ENCODE data around the gene MARK3. TPM values are rescaled to one million over a fixed set of nuclear protein-coding genes. Genes with fewer than 3 reads are reported as not detected.
A peak's percentile ranks its signal among the peaks of the same experiment; 100 is the strongest.

The MARK3 gene
- polyA plus RNA-seq, 1 donor (not counting 4 experiments of a cell fraction or from before 2014, with no cell fraction given) = 133 TPM

- Histone ChIP-seq H3K36me3 (ENCODE audit: control insufficient read depth in 2 of 2, extremely low read depth in 1 of 2, insufficient read depth in 2 of 2, low read length in 2 of 2) (peaks cover 2 to 10% of the 10 kb centered on the region in 2 experiments), H3K27me3 (ENCODE audit: control insufficient read depth, extremely low read depth, insufficient read depth, low read length) (no peaks in the 10 kb centered on the region), H3K4me3 (ENCODE audit: control insufficient read depth in 2 of 3, extremely low read depth in 1 of 3, insufficient read depth in 2 of 3, low read depth in 1 of 3, low read length in 3 of 3) (peak overlapping the region in 1 of 3 experiments; percentile 18), H3K4me1 (ENCODE audit: control insufficient read depth, extremely low read depth, insufficient read depth, low read length) (peaks cover 66% of the 10 kb centered on the region), H3K27ac (ENCODE audit: control insufficient read depth, insufficient read depth, low read length) (peak overlapping the region; percentile 59), H3K4me2 (ENCODE audit: control insufficient read depth, extremely low read depth, insufficient read depth, low read depth, low read length) (peak overlapping the region; percentile 49), H3K79me2 (ENCODE audit: control insufficient read depth, insufficient read depth, low read length) (peaks cover 98% of the 10 kb centered on the region), H2AFZ (ENCODE audit: control insufficient read depth, low read length) (no peak overlapping the region), H3K9me3 (ENCODE audit: control insufficient read depth, low read depth, low read length) (no peaks in the 10 kb centered on the region), H4K20me1 (ENCODE audit: control insufficient read depth, extremely low read depth, insufficient read depth, low read length) (peaks cover 78% of the 10 kb centered on the region), H3K9ac (ENCODE audit: control insufficient read depth, extremely low read depth, insufficient read depth, low read length) (no peak overlapping the region), H3K9me1 (ENCODE audit: control insufficient read depth, extremely low read depth, insufficient read depth, low read length) (peaks cover 9% of the 10 kb centered on the region)
- DNase-seq (ENCODE audit: low read depth, low spot score) (no peak), FAIRE-seq (no peak)
- TF ChIP-seq, protein P1, sequence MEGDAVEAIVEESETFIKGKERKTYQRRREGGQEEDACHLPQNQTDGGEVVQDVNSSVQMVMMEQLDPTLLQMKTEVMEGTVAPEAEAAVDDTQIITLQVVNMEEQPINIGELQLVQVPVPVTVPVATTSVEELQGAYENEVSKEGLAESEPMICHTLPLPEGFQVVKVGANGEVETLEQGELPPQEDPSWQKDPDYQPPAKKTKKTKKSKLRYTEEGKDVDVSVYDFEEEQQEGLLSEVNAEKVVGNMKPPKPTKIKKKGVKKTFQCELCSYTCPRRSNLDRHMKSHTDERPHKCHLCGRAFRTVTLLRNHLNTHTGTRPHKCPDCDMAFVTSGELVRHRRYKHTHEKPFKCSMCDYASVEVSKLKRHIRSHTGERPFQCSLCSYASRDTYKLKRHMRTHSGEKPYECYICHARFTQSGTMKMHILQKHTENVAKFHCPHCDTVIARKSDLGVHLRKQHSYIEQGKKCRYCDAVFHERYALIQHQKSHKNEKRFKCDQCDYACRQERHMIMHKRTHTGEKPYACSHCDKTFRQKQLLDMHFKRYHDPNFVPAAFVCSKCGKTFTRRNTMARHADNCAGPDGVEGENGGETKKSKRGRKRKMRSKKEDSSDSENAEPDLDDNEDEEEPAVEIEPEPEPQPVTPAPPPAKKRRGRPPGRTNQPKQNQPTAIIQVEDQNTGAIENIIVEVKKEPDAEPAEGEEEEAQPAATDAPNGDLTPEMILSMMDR (optimal IDR thresholded peaks at IDR 0.05 in 1 of 3, IDR thresholded peaks at IDR 0.05 in 1 of 3, conservative IDR thresholded peaks at IDR 0.05 in 1 of 3; ENCODE audit: extremely low read depth in 1 of 3, insufficient read depth in 2 of 3, low read length in 3 of 3) = no peak
- TF ChIP-seq EZH2 (IDR thresholded peaks at IDR 0.05; ENCODE audit: low read length) = no peak
- dilution Hi-C loops (cut with MboI; ENCODE audit: extremely low pct_ligation_motif_present, low sequenced_read_pairs) = no loop called here
Measured at GRCh38 chr14:103398427-103399195, 13.4 kb downstream of the MARK3 start.

- H3K9me3 ChIP-seq (ENCODE audit: control insufficient read depth, low read depth, low read length) = no peaks in the 10 kb centered on the region
- H3K4me1 ChIP-seq (ENCODE audit: control insufficient read depth, extremely low read depth, insufficient read depth, low read length) = peaks cover 59% of the 10 kb centered on the region
- dilution Hi-C loops (cut with MboI; ENCODE audit: extremely low pct_ligation_motif_present, low sequenced_read_pairs) = no loop called here
- H3K4me2 ChIP-seq (ENCODE audit: control insufficient read depth, extremely low read depth, insufficient read depth, low read depth, low read length) = no peak overlapping the region
- DNase-seq (ENCODE audit: low read depth, low spot score) (no peak), FAIRE-seq (no peak)
- peaks cover 3 to 8% of the 10 kb centered on the region in 2 experiments for H3K36me3 ChIP-seq (ENCODE audit: control insufficient read depth in 2 of 2, extremely low read depth in 1 of 2, insufficient read depth in 2 of 2, low read length in 2 of 2)
- H3K9me1 ChIP-seq (ENCODE audit: control insufficient read depth, extremely low read depth, insufficient read depth, low read length) = peaks cover 7% of the 10 kb centered on the region
- no peak overlapping the region for H3K4me3 ChIP-seq (ENCODE audit: control insufficient read depth in 2 of 3, extremely low read depth in 1 of 3, insufficient read depth in 2 of 3, low read depth in 1 of 3, low read length in 3 of 3)
- no peak overlapping the region for H3K9ac ChIP-seq (ENCODE audit: control insufficient read depth, extremely low read depth, insufficient read depth, low read length)
- no peak overlapping the region for H3K27ac ChIP-seq (ENCODE audit: control insufficient read depth, insufficient read depth, low read length)
- H3K79me2 ChIP-seq (ENCODE audit: control insufficient read depth, insufficient read depth, low read length) = peaks cover 98% of the 10 kb centered on the region
- H3K27me3 ChIP-seq (ENCODE audit: control insufficient read depth, extremely low read depth, insufficient read depth, low read length) = no peaks in the 10 kb centered on the region
- H4K20me1 ChIP-seq (ENCODE audit: control insufficient read depth, extremely low read depth, insufficient read depth, low read length) = peaks cover 70% of the 10 kb centered on the region
- H2AFZ ChIP-seq (ENCODE audit: control insufficient read depth, low read length) = no peak overlapping the region
- TF ChIP-seq EZH2 (IDR thresholded peaks at IDR 0.05; ENCODE audit: low read length) = no peak
- TF ChIP-seq, protein P1 (optimal IDR thresholded peaks at IDR 0.05 in 1 of 3, IDR thresholded peaks at IDR 0.05 in 1 of 3, conservative IDR thresholded peaks at IDR 0.05 in 1 of 3; ENCODE audit: extremely low read depth in 1 of 3, insufficient read depth in 2 of 3, low read length in 3 of 3) = no peak
Measured at GRCh38 chr14:103400537-103400936, 15.3 kb downstream of the MARK3 start.
